Sigmoid colon (tissue), 4 donors: Measurements from ENCODE around the gene RRP9.

ENCODE experiments used
- EP300 ChIP-seq, 4 donors: sonication (generic); formaldehyde crosslinking; IDR thresholded peaks; one replicate each; pipeline ENCODE4 v1.6.1; 2017; ENCODE audit warnings: antibody characterized with exemption in 4 of 4
- POLR2A ChIP-seq, 2 donors: fragments of 450-650 bp; IDR thresholded peaks; one replicate each; pipeline ENCODE4 v1.6.1; 2016; ENCODE audit warnings: antibody characterized with exemption in 2 of 2, mild to moderate bottlenecking in 2 of 2, moderate library complexity in 2 of 2
- POLR2AphosphoS5 ChIP-seq, 4 donors: sonication (generic); formaldehyde crosslinking; IDR thresholded peaks; one replicate each; pipeline ENCODE4 v1.6.1; 2017; ENCODE audit warnings: antibody characterized with exemption in 4 of 4
- TF ChIP-seq, protein P1 (sequence below), 4 experiments: fragments of 450-650 bp in 3 of 4; fragments of 200-600 bp in 1 of 4; IDR thresholded peaks; one replicate each; pipeline ENCODE4 v1.5.1; 2016 to 2019; ENCODE audit warnings: antibody characterized with exemption in 4 of 4, mild to moderate bottlenecking in 3 of 4, moderate library complexity in 2 of 4

DNA sequence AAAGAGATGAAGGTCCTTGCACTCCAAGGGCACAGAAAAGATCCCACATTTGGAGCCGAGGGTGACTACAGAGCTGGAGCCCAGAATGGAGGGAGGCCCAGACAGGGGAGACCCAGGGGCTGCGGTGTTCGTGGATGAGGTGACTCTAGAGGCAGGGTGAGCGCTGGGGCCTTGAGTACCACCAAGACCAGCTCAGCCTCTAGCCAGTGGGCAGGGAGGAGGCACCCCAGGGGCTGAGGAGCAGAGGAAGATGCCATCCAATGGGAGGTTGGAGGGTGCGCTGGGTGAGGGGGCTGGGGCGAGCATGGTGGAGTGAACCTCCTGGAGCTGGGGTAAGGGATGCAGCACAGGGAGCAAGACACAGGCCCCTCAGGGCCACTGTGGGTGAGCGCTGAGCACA, 13.3 kb downstream of the RRP9 start:
- TF ChIP-seq POLR2A (IDR thresholded peaks at IDR 0.05) = no peak
- TF ChIP-seq, protein P1, sequence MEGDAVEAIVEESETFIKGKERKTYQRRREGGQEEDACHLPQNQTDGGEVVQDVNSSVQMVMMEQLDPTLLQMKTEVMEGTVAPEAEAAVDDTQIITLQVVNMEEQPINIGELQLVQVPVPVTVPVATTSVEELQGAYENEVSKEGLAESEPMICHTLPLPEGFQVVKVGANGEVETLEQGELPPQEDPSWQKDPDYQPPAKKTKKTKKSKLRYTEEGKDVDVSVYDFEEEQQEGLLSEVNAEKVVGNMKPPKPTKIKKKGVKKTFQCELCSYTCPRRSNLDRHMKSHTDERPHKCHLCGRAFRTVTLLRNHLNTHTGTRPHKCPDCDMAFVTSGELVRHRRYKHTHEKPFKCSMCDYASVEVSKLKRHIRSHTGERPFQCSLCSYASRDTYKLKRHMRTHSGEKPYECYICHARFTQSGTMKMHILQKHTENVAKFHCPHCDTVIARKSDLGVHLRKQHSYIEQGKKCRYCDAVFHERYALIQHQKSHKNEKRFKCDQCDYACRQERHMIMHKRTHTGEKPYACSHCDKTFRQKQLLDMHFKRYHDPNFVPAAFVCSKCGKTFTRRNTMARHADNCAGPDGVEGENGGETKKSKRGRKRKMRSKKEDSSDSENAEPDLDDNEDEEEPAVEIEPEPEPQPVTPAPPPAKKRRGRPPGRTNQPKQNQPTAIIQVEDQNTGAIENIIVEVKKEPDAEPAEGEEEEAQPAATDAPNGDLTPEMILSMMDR (IDR thresholded peaks at IDR 0.05) = no peak
- no peak for TF ChIP-seq POLR2AphosphoS5 (IDR thresholded peaks at IDR 0.05)
- no peak for TF ChIP-seq EP300 (IDR thresholded peaks at IDR 0.05)
